HepG2 (cell line): ENCODE measurements around the gene KRTCAP3. TPM values are rescaled to one million over a fixed set of nuclear protein-coding genes. Genes with fewer than 3 reads are reported as not detected.

Source experiments
- HHEX ChIP-seq: IDR thresholded peaks from 2 replicates; pipeline ENCODE4 v1.6.1; 2016; ENCODE audit warnings: control low read depth
- KMT2A ChIP-seq: sonication (generic); formaldehyde crosslinking; IDR thresholded peaks from 2 replicates; pipeline ENCODE4 v1.4.0; 2020; ENCODE audit warnings: missing genetic modification reagents
- NRL ChIP-seq: sonication (generic); formaldehyde crosslinking; IDR thresholded peaks from 2 replicates; pipeline ENCODE4 v1.5.0; 2020; ENCODE audit warnings: missing genetic modification reagents, mild to moderate bottlenecking, moderate library complexity, borderline replicate concordance
- SIN3A ChIP-seq: IDR thresholded peaks from 2 replicates; pipeline ENCODE4 v1.6.1; 2011; ENCODE audit warnings: low read depth, mild to moderate bottlenecking, control low read depth, low read length, borderline replicate concordance
- SOX13 ChIP-seq, 3 experiments: fragments of 450-650 bp in 1 of 3; sonication (generic) in 1 of 3; formaldehyde crosslinking in 1 of 3; IDR thresholded peaks in 2 of 3; conservative IDR thresholded peaks in 1 of 3; 2 replicates each; pipeline versions ENCODE4 v1.5.0 to v1.6.1; 2016 to 2020; ENCODE audit warnings: antibody characterized with exemption in 1 of 3, mild to moderate bottlenecking in 1 of 3, missing compliant biosample characterization in 1 of 3, missing genetic modification reagents in 1 of 3, moderate library complexity in 1 of 3
- SRSF1 ChIP-seq: fragments of 200-400 bp; formaldehyde crosslinking; optimal IDR thresholded peaks from 2 replicates; pipeline ENCODE3; 2017; ENCODE audit warnings: mild to moderate bottlenecking, low read depth, low read length, moderate library complexity
- TFE3 ChIP-seq: IDR thresholded peaks from 2 replicates; pipeline ENCODE4 v1.6.1; 2016
- ZNF180 ChIP-seq: sonication (generic); formaldehyde crosslinking; IDR thresholded peaks from 2 replicates; pipeline ENCODE4 v1.4.0; 2020; ENCODE audit warnings: low read depth, missing genetic modification reagents, borderline replicate concordance
- ZNF619 ChIP-seq: sonication (generic); formaldehyde crosslinking; IDR thresholded peaks from 2 replicates; pipeline ENCODE4 v1.4.0; 2020; ENCODE audit warnings: mild to moderate bottlenecking, missing genetic modification reagents
- polyA plus RNA-seq, 8 experiments: library from polyadenylated mRNA; depleted of rRNA in 3 of 8; stranded (reverse) in 7 of 8; unstranded in 1 of 8; fragments of >200 nt; fragmentation: Illumina TruSeq in 4 of 8; extraction: Trizol in 4 of 8; gene quantifications; 2 replicates each; pipeline versions ENCODE4 v1.2.1 to v1.2.3, GENCODE V29; 2011 to 2016; ENCODE audit warnings: low read depth in 4 of 8, missing spikeins in 1 of 8, mixed read lengths in 1 of 8; ENCODE audit not compliant: insufficient read depth in 1 of 8
- total RNA-seq, 5 experiments: library from RNA; depleted of rRNA; stranded (reverse); fragments of >200 nt; fragmentation: Illumina TruSeq; extraction: Trizol; gene quantifications; 2 replicates each; pipeline ENCODE4 v1.2.3, GENCODE V29; 2016; ENCODE audit warnings: low read depth in 1 of 5
- TF ChIP-seq, protein P1 (sequence below): sonication (generic); formaldehyde crosslinking; IDR thresholded peaks from 2 replicates; pipeline ENCODE4 v1.4.0; 2020; ENCODE audit warnings: missing genetic modification reagents
- TF ChIP-seq, protein P2 (sequence below): sonication (generic); formaldehyde crosslinking; IDR thresholded peaks from 2 replicates; pipeline ENCODE4 v1.5.0; 2020; ENCODE audit warnings: missing genetic modification reagents, mild to moderate bottlenecking, borderline replicate concordance

Gene KRTCAP3
- total and polyA plus RNA-seq, 2 of the 13 experiments (the other 11 are each of a cell fraction or from before 2014, with no cell fraction given): 2.1 to 4.5 TPM

GRCh38 chr2:27422958-27423357 is 19.2 kb upstream of the KRTCAP3 start (continued):
- TF ChIP-seq, protein P1, sequence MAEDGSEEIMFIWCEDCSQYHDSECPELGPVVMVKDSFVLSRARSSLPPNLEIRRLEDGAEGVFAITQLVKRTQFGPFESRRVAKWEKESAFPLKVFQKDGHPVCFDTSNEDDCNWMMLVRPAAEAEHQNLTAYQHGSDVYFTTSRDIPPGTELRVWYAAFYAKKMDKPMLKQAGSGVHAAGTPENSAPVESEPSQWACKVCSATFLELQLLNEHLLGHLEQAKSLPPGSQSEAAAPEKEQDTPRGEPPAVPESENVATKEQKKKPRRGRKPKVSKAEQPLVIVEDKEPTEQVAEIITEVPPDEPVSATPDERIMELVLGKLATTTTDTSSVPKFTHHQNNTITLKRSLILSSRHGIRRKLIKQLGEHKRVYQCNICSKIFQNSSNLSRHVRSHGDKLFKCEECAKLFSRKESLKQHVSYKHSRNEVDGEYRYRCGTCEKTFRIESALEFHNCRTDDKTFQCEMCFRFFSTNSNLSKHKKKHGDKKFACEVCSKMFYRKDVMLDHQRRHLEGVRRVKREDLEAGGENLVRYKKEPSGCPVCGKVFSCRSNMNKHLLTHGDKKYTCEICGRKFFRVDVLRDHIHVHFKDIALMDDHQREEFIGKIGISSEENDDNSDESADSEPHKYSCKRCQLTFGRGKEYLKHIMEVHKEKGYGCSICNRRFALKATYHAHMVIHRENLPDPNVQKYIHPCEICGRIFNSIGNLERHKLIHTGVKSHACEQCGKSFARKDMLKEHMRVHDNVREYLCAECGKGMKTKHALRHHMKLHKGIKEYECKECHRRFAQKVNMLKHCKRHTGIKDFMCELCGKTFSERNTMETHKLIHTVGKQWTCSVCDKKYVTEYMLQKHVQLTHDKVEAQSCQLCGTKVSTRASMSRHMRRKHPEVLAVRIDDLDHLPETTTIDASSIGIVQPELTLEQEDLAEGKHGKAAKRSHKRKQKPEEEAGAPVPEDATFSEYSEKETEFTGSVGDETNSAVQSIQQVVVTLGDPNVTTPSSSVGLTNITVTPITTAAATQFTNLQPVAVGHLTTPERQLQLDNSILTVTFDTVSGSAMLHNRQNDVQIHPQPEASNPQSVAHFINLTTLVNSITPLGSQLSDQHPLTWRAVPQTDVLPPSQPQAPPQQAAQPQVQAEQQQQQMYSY (CRISPR knock-in tag): no peak
- TF ChIP-seq SOX13 (IDR thresholded peaks at IDR 0.05) (no peak), SOX13 (CRISPR knock-in tag; conservative IDR thresholded peaks at IDR 0.05 in 1 of 2, IDR thresholded peaks at IDR 0.05 in 1 of 2) (no peak), NRL (CRISPR knock-in tag) (no peak), SIN3A (no peak), TFE3 (CRISPR knock-in tag) (no peak), ZNF180 (no peak), ZNF619 (CRISPR knock-in tag) (no peak), SRSF1 (no peak), KMT2A (no peak), HHEX (CRISPR knock-in tag) (no peak)
- TF ChIP-seq, protein P2, sequence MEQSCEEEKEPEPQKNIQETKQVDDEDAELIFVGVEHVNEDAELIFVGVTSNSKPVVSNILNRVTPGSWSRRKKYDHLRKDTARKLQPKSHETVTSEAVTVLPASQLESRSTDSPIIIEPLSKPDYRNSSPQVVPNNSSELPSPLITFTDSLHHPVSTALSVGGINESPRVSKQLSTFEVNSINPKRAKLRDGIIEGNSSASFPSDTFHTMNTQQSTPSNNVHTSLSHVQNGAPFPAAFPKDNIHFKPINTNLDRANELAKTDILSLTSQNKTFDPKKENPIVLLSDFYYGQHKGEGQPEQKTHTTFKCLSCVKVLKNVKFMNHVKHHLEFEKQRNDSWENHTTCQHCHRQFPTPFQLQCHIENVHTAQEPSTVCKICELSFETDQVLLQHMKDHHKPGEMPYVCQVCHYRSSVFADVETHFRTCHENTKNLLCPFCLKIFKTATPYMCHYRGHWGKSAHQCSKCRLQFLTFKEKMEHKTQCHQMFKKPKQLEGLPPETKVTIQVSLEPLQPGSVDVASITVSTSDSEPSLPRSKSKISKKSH (CRISPR knock-in tag): no peak
